OCI-M2 (cell line): ENCODE results near the gene CD93.

ENCODE experiments used
- DNase-seq: peaks from one replicate; lab custom pipeline; 2025; ENCODE audit not compliant: unreplicated experiment; lab: John Stamatoyannopoulos, UW

The CD93 gene

GRCh38 chr20:23084282-23084844 is 1.8 kb downstream of the CD93 start:
- no peak for DNase-seq

GRCh38 chr20:23083553-23084220 is 2.4 kb downstream of the CD93 start:
- no peak for DNase-seq

GRCh38 chr20:23082846-23083552 is 3.1 kb downstream of the CD93 start:
- no peak for DNase-seq

GRCh38 chr20:23081263-23081819 is 4.8 kb downstream of the CD93 start:
- DNase-seq = no peak

- no peak for DNase-seq
Observed at GRCh38 chr20:23080521-23080920, 5.6 kb downstream of the CD93 start.

GRCh38 chr20:23079926-23080325 is 6.2 kb downstream of the CD93 start:
- no peak for DNase-seq

GRCh38 chr20:23079016-23079351 is 7.1 kb downstream of the CD93 start:
- DNase-seq = no peak

- no peak for DNase-seq
Observed at GRCh38 chr20:23078351-23079015, 7.6 kb downstream of the CD93 start.

GRCh38 chr20:23077277-23077676 is 8.8 kb downstream of the CD93 start:
- no peak for DNase-seq

- DNase-seq = no peak
Observed at GRCh38 chr20:23074052-23074451, 12.1 kb downstream of the CD93 start.

- no peak for DNase-seq
Observed at GRCh38 chr20:23072892-23073586, 13.1 kb downstream of the CD93 start.

- DNase-seq = no peak
Observed at GRCh38 chr20:23071996-23072395, 14.1 kb downstream of the CD93 start.

GRCh38 chr20:23071398-23071797 is 14.7 kb downstream of the CD93 start:
- no peak for DNase-seq

GRCh38 chr20:23069108-23069507 is 17.0 kb downstream of the CD93 start:
- DNase-seq = no peak

- no peak for DNase-seq
Observed at GRCh38 chr20:23068283-23068682, 17.8 kb downstream of the CD93 start.

GRCh38 chr20:23066772-23067171 is 19.4 kb downstream of the CD93 start:
- DNase-seq = no peak

GRCh38 chr20:23065266-23066201 is 20.6 kb downstream of the CD93 start:
- no peak for DNase-seq

- no peak for DNase-seq
Observed at GRCh38 chr20:23063581-23063980, 22.5 kb downstream of the CD93 start.

- no peak for DNase-seq
Observed at GRCh38 chr20:23063168-23063567, 23.0 kb downstream of the CD93 start.

- no peak for DNase-seq
Observed at GRCh38 chr20:23062632-23063031, 23.5 kb downstream of the CD93 start.
